Neural progenitor cell (in vitro differentiated cells): ENCODE data around the gene SURF2. TPM values are rescaled to one million over a fixed set of nuclear protein-coding genes. Genes with fewer than 3 reads are reported as not detected.

Source experiments
- DNase-seq: peaks from one replicate; pipeline ENCODE4 v3.0.0-alpha.2; 2016; ENCODE audit warnings: low spot score
- H2AFZ ChIP-seq: fragments of 200-600 bp; sonication (generic); replicated peaks from 2 replicates; pipeline ENCODE4 v1.6.1; 2016; ENCODE audit warnings: antibody characterized with exemption
- H3F3A ChIP-seq: fragments of 200-600 bp; sonication (generic); 2 replicates; pipeline ENCODE4 v1.6.1; 2016; ENCODE audit warnings: antibody characterized with exemption, low read depth
- H3K27ac ChIP-seq: fragments of 200-600 bp; sonication (generic); 2 replicates; pipeline ENCODE4 v1.5.1; 2016; ENCODE audit warnings: mild to moderate bottlenecking
- H3K27me3 ChIP-seq: fragments of 200-600 bp; sonication (generic); 2 replicates; pipeline ENCODE4 v1.6.1; 2016; ENCODE audit warnings: mild to moderate bottlenecking, moderate library complexity
- H3K36me3 ChIP-seq: fragments of 200-600 bp; sonication (generic); 2 replicates; pipeline ENCODE4 v1.5.1; 2016
- H3K4me1 ChIP-seq: fragments of 200-600 bp; sonication (generic); 2 replicates; pipeline ENCODE4 v1.6.1; 2016; ENCODE audit warnings: mixed run types
- H3K4me2 ChIP-seq: fragments of 200-600 bp; sonication (generic); 2 replicates; pipeline ENCODE4 v1.6.1; 2016
- H3K4me3 ChIP-seq: fragments of 200-600 bp; sonication (generic); 2 replicates; pipeline ENCODE4 v1.5.1; 2016
- H3K79me2 ChIP-seq: fragments of 200-600 bp; sonication (generic); 2 replicates; pipeline ENCODE4 v1.6.1; 2016; ENCODE audit warnings: low read depth
- H3K9ac ChIP-seq: fragments of 200-600 bp; sonication (generic); 2 replicates; pipeline ENCODE4 v1.6.1; 2016
- H3K9me3 ChIP-seq: fragments of 200-600 bp; sonication (generic); 2 replicates; pipeline ENCODE4 v1.5.1; 2016; ENCODE audit warnings: low read depth
- H4K20me1 ChIP-seq: fragments of 200-600 bp; sonication (generic); 2 replicates; pipeline ENCODE4 v1.6.1; 2016; ENCODE audit warnings: low read depth
- H3K27ac Mint-ChIP-seq: 3 replicates; pipeline ENCODE4 v1.8.0; 2021; ENCODE audit warnings: mixed read lengths
- H3K27me3 Mint-ChIP-seq: 2 replicates; pipeline ENCODE4 v1.8.0; 2022; ENCODE audit warnings: low read depth, mild to moderate bottlenecking, inconsistent platforms, moderate library complexity, mixed read lengths; ENCODE audit not compliant: insufficient read depth
- H3K36me3 Mint-ChIP-seq: 3 replicates; pipeline ENCODE4 v1.8.0; 2021; ENCODE audit warnings: mixed read lengths
- H3K4me1 Mint-ChIP-seq: 3 replicates; pipeline ENCODE4 v1.8.0; 2021; ENCODE audit warnings: mixed read lengths
- H3K4me3 Mint-ChIP-seq: 3 replicates; pipeline ENCODE4 v1.8.0; 2021; ENCODE audit warnings: mild to moderate bottlenecking, moderate library complexity, mixed read lengths
- H3K9me3 Mint-ChIP-seq: 3 replicates; pipeline ENCODE4 v1.8.0; 2020; ENCODE audit warnings: mixed read lengths
- EZH2 ChIP-seq: fragments of 200-600 bp; sonication (generic); IDR thresholded peaks from 2 replicates; pipeline ENCODE4 v1.6.1; 2017; ENCODE audit warnings: antibody characterized with exemption, mild to moderate bottlenecking, moderate library complexity
- EZH2phosphoT487 ChIP-seq: fragments of 200-600 bp; sonication (generic); IDR thresholded peaks from 2 replicates; pipeline ENCODE4 v1.6.1; 2017; ENCODE audit warnings: antibody characterized with exemption
- total RNA-seq: library from RNA; depleted of rRNA; stranded (reverse); fragments of >200 nt; gene quantifications from 2 replicates; pipeline ENCODE4 v1.2.3, GENCODE V29; 2015; ENCODE audit warnings: low replicate concordance
- TF ChIP-seq, protein P1 (sequence below): fragments of 200-600 bp; sonication (generic); IDR thresholded peaks from 2 replicates; pipeline ENCODE4 v1.5.1; 2017; ENCODE audit warnings: antibody characterized with exemption, mild to moderate bottlenecking

Gene SURF2
- total RNA-seq, 1 donor from 2014 or later = 16.0 TPM

DNA sequence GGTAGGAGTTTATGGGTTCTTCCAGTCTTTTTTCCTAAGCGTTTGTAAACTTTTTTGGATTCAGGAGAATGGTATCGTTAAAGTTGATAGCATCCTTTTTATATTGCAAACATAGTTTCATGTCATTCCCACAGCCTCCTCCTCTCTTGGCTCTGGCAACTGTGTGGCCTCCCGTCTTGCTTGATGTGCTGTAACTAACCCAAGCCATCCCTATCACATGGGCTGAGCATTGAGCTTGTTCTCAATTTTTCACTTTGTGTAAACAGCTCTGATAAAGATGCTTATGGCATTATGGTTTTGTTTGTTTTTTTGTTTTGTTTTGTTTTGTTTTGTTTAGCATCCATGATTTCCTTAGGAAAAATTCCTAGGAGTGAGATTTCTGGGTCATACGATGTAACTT, 24.4 kb downstream of the SURF2 start:
- Mint-ChIP-seq H3K4me3 (no peak overlapping the region), H3K36me3 (no peaks in the 10 kb centered on the region), H3K27ac (no peak overlapping the region), H3K9me3 (no peaks in the 10 kb centered on the region), H3K27me3 (peaks cover 2% of the 10 kb centered on the region), H3K4me1 (peaks cover 6% of the 10 kb centered on the region)
- H3K36me3 ChIP-seq = no peaks in the 10 kb centered on the region
- no peak for DNase-seq
- TF ChIP-seq EZH2phosphoT487 = no peak
- no peak for TF ChIP-seq EZH2
- TF ChIP-seq, protein P1, sequence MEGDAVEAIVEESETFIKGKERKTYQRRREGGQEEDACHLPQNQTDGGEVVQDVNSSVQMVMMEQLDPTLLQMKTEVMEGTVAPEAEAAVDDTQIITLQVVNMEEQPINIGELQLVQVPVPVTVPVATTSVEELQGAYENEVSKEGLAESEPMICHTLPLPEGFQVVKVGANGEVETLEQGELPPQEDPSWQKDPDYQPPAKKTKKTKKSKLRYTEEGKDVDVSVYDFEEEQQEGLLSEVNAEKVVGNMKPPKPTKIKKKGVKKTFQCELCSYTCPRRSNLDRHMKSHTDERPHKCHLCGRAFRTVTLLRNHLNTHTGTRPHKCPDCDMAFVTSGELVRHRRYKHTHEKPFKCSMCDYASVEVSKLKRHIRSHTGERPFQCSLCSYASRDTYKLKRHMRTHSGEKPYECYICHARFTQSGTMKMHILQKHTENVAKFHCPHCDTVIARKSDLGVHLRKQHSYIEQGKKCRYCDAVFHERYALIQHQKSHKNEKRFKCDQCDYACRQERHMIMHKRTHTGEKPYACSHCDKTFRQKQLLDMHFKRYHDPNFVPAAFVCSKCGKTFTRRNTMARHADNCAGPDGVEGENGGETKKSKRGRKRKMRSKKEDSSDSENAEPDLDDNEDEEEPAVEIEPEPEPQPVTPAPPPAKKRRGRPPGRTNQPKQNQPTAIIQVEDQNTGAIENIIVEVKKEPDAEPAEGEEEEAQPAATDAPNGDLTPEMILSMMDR = no peak
- H3K79me2 ChIP-seq = peaks cover under 1% of the 10 kb centered on the region
- H3K27me3 ChIP-seq = peaks cover 13% of the 10 kb centered on the region
- H3K4me2 ChIP-seq = no peak overlapping the region
- no peaks in the 10 kb centered on the region for H3K9me3 ChIP-seq
- no peaks in the 10 kb centered on the region for H3K4me1 ChIP-seq
- H3K4me3 ChIP-seq = no peak overlapping the region
- no peak overlapping the region for H2AFZ ChIP-seq
- H3F3A ChIP-seq = no peaks in the 10 kb centered on the region
- no peak overlapping the region for H3K27ac ChIP-seq
- H4K20me1 ChIP-seq = no peaks in the 10 kb centered on the region
- H3K9ac ChIP-seq = no peak overlapping the region

DNA sequence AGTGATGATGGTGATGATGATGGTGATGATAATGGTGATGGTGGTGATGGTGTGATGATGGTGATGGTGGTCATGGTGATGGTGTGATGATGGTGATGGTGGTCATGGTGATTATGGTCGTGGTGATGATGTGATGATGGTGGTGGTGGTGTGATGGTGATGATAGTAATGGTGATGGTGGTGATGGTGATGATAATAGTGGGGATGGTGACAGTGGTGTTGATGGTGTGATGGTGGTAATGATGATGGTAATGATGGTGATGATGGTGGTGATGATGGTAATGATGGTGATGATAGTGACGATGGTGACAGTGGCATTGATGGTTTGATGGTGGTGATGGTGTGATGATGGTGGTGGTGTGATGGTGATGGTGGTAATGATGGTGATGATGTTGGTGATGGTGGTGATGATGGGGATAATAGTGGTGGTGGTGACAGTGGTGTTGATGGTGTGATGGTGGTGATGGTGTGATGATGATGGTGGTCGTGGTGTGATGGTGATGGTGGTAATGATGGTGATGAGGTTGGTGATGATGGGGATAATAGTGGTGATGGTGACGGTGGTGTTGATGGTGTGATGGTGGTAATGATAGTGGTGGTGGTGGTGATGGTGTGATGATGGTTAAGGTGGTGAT, 26.3 kb downstream of the SURF2 start:
- peaks cover 1% of the 10 kb centered on the region for H3K27me3 ChIP-seq
- H3K4me3 Mint-ChIP-seq = no peak overlapping the region

DNA sequence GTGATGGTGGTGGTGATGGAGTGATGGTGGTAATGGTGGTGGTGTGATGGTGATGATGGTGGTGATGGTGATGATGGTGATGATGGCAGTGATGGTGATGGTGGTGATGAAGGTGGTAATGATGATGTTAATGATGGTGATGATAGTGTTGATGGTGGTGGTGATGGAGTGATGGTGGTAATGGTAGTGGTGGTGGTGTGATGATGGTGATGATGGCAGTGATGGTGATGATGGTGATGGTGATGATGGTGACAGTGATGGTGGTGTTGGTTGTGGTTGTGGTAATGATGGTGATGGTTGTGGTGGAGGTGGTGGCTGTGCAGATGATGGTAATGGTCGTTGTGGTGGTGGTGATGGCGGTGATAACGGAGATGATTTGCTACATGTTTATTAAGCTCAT, 27.1 kb downstream of the SURF2 start:
- Histone ChIP-seq H3K79me2 (no peaks in the 10 kb centered on the region), H3K4me1 (no peaks in the 10 kb centered on the region), H3K27me3 (no peaks in the 10 kb centered on the region), H3K4me2 (no peak overlapping the region), H3K9ac (no peak overlapping the region), H3K9me3 (no peaks in the 10 kb centered on the region), H3K36me3 (no peaks in the 10 kb centered on the region), H3K4me3 (no peak overlapping the region), H4K20me1 (no peaks in the 10 kb centered on the region), H3F3A (no peaks in the 10 kb centered on the region), H3K27ac (no peak overlapping the region), H2AFZ (no peak overlapping the region)
- no peak overlapping the region for H3K4me3 Mint-ChIP-seq
- TF ChIP-seq, protein P1 = no peak
- no peak for TF ChIP-seq EZH2phosphoT487
- no peak for TF ChIP-seq EZH2
- H3K4me1 Mint-ChIP-seq = peaks cover 2% of the 10 kb centered on the region
- no peaks in the 10 kb centered on the region for H3K36me3 Mint-ChIP-seq
- H3K27ac Mint-ChIP-seq = no peak overlapping the region
- peaks cover 2% of the 10 kb centered on the region for H3K27me3 Mint-ChIP-seq
- DNase-seq = no peak
- no peaks in the 10 kb centered on the region for H3K9me3 Mint-ChIP-seq

More for the DNA sequence above, 26.3 kb downstream of the SURF2 start:
- no peak for DNase-seq
- no peak overlapping the region for H3K4me2 ChIP-seq
- H3K4me3 ChIP-seq = no peak overlapping the region
- TF ChIP-seq EZH2phosphoT487 = no peak
- TF ChIP-seq EZH2 = no peak
- TF ChIP-seq, protein P1 = no peak
- no peaks in the 10 kb centered on the region for H3K4me1 ChIP-seq
- no peaks in the 10 kb centered on the region for H3K9me3 ChIP-seq
- no peaks in the 10 kb centered on the region for H4K20me1 ChIP-seq
- Mint-ChIP-seq H3K27me3 (peaks cover 2% of the 10 kb centered on the region), H3K27ac (no peak overlapping the region), H3K9me3 (no peaks in the 10 kb centered on the region), H3K4me1 (peaks cover 6% of the 10 kb centered on the region), H3K36me3 (no peaks in the 10 kb centered on the region)
- H3F3A ChIP-seq = no peaks in the 10 kb centered on the region
- H3K36me3 ChIP-seq = no peaks in the 10 kb centered on the region
- no peaks in the 10 kb centered on the region for H3K79me2 ChIP-seq
- H3K9ac ChIP-seq = no peak overlapping the region
- H3K27ac ChIP-seq = no peak overlapping the region
- H2AFZ ChIP-seq = no peak overlapping the region
